Central memory CD8-positive, alpha-beta T cell (primary cell): ENCODE data around the gene CNTN6.

Source experiments
- ATAC-seq: fragments of 150-1000 bp; cut with Tn5 transposase; replicated peaks from 2 replicates; pipeline ENCODE4 v1.10.0; 2022; ENCODE audit warnings: mild to moderate bottlenecking, moderate FRiP score, moderate number of reproducible peaks; ENCODE audit not compliant: poor library complexity, severe bottlenecking; ENCODE audit errors: extremely low read depth
- DNase-seq, 2 donors: peaks; one replicate each; pipeline ENCODE4 v3.0.0; 2021; ENCODE audit warnings: low spot score in 2 of 2
- H3K27ac Mint-ChIP-seq: one replicate; pipeline ENCODE4 v1.8.0; 2022; ENCODE audit warnings: low read depth, mild to moderate bottlenecking, moderate library complexity, mixed read lengths
- H3K27me3 Mint-ChIP-seq: one replicate; pipeline ENCODE4 v1.8.0; 2022; ENCODE audit warnings: mixed read lengths
- H3K36me3 Mint-ChIP-seq: one replicate; pipeline ENCODE4 v1.8.0; 2022; ENCODE audit warnings: mild to moderate bottlenecking, moderate library complexity, mixed read lengths; ENCODE audit not compliant: insufficient read depth
- H3K4me1 Mint-ChIP-seq: one replicate; pipeline ENCODE4 v1.8.0; 2022; ENCODE audit warnings: mixed read lengths
- H3K4me3 Mint-ChIP-seq: one replicate; pipeline ENCODE4 v1.8.0; 2022; ENCODE audit warnings: mild to moderate bottlenecking, moderate library complexity, mixed read lengths
- H3K9me3 Mint-ChIP-seq: one replicate; pipeline ENCODE4 v1.8.0; 2022; ENCODE audit warnings: mixed read lengths

CNTN6 gene

DNA sequence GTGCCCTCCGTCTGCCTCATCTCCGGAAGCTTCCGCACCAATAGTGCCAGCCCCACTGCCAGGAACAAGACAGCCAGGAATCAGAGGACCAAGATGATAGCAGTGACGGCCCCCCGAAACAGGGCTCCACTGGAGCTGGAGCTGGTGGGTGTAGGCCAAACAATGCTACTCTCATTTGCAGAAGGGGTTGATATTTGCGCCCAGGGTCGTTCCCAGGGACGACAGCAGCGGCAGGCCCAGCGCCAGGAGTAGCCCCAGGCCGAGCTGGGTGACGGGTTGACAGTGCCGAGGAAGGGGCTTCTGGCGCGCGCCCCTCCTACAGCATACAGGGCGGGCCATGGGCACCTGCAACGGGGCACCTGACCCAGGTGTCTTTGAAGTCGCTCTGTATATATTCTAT is 301.4 kb downstream of the CNTN6 start:
- Mint-ChIP-seq H3K4me3 (no peak overlapping the region), H3K27ac (no peak overlapping the region), H3K9me3 (peaks cover 10% of the 10 kb centered on the region), H3K4me1 (no peaks in the 10 kb centered on the region), H3K27me3 (no peaks in the 10 kb centered on the region), H3K36me3 (peaks cover 2% of the 10 kb centered on the region)
- ATAC-seq (no peak), DNase-seq (no peak)

GRCh38 chr3:1400571-1400970 is 307.7 kb downstream of the CNTN6 start:
- no peak for ATAC-seq

GRCh38 chr3:1404270-1404962 is 311.6 kb downstream of the CNTN6 start:
- Mint-ChIP-seq H3K27ac (no peak overlapping the region), H3K9me3 (peaks cover 13% of the 10 kb centered on the region), H3K27me3 (no peaks in the 10 kb centered on the region), H3K36me3 (no peaks in the 10 kb centered on the region), H3K4me3 (no peak overlapping the region), H3K4me1 (no peaks in the 10 kb centered on the region)
- ATAC-seq (no peak), DNase-seq (no peak)

More at GRCh38 chr3:1400571-1400970, 307.7 kb downstream of the CNTN6 start:
- no peak overlapping the region for H3K27ac Mint-ChIP-seq
- no peak for DNase-seq
- H3K4me1 Mint-ChIP-seq: no peaks in the 10 kb centered on the region
- H3K4me3 Mint-ChIP-seq: no peak overlapping the region
- H3K36me3 Mint-ChIP-seq: no peaks in the 10 kb centered on the region
- peaks cover 10% of the 10 kb centered on the region for H3K9me3 Mint-ChIP-seq
- no peaks in the 10 kb centered on the region for H3K27me3 Mint-ChIP-seq

GRCh38 chr3:1406250-1406649 is 313.4 kb downstream of the CNTN6 start:
- Mint-ChIP-seq H3K9me3 (peaks cover 9% of the 10 kb centered on the region), H3K4me1 (no peaks in the 10 kb centered on the region), H3K36me3 (no peaks in the 10 kb centered on the region), H3K27ac (no peak overlapping the region), H3K27me3 (no peaks in the 10 kb centered on the region), H3K4me3 (no peak overlapping the region)
- ATAC-seq (no peak), DNase-seq (no peak)

GRCh38 chr3:1421577-1421976 is 328.8 kb downstream of the CNTN6 start:
- H3K4me1 Mint-ChIP-seq: no peaks in the 10 kb centered on the region
- peaks cover 36% of the 10 kb centered on the region for H3K9me3 Mint-ChIP-seq
- ATAC-seq (no peak), DNase-seq (no peak)
- no peak overlapping the region for H3K27ac Mint-ChIP-seq
- H3K36me3 Mint-ChIP-seq: no peaks in the 10 kb centered on the region
- no peaks in the 10 kb centered on the region for H3K27me3 Mint-ChIP-seq
- no peak overlapping the region for H3K4me3 Mint-ChIP-seq

DNA sequence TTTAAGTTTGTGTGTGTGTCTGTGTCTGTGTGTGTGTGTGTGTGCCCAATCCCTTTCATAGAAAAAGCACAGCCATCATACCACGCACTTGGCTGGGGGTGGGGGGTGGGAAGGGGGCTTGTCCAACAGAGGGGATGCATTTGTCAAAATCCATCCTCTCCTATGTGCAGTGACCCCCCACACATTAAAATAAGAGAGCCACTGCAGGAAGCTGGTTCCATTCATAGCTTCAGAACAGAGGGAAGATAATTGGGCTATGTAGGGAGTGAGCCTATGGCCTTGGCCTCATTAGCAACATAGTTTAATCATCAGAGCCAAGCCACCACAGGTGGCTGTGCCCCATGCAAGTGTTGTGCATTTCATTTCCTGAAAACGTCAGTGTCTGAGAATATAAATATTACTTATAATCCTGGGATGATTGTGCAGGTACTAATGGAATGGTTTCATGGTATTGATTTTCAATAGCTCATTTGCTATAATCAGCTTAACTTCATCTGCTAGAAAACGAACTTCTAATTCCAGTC is 330.8 kb downstream of the CNTN6 start:
- DNase-seq (no peak), ATAC-seq (no peak)
- Mint-ChIP-seq H3K27ac (no peak overlapping the region), H3K27me3 (no peaks in the 10 kb centered on the region), H3K9me3 (peaks cover 25% of the 10 kb centered on the region), H3K4me3 (no peak overlapping the region), H3K4me1 (no peaks in the 10 kb centered on the region), H3K36me3 (no peaks in the 10 kb centered on the region)

- Mint-ChIP-seq H3K27me3 (no peaks in the 10 kb centered on the region), H3K4me3 (no peak overlapping the region), H3K36me3 (no peaks in the 10 kb centered on the region), H3K9me3 (peaks cover 7% of the 10 kb centered on the region), H3K27ac (no peak overlapping the region), H3K4me1 (no peaks in the 10 kb centered on the region)
- DNase-seq: no peak
- no peak for ATAC-seq
These were observed 346.6 kb downstream of the CNTN6 start for GRCh38 chr3:1439395-1439794.

DNA sequence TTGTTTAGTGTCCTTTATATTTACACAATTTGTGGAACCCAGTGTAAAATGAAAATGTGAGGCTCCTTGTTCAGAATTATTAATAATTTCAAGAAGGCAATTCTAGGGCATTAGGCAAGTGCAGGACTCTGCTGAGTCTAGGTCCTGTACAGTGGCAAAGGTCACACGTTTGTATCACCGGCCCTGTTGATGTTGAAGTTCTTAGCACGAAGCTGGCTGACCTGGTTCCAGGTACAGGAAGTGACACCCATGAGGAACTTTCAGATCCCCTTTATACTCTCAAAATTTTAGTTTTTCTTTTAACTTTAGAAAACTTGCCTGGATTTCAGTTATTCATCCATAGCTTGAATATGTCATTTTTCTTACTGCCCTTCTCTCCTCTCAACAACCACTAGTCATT is 349.4 kb downstream of the CNTN6 start:
- Mint-ChIP-seq H3K4me3 (no peak overlapping the region), H3K9me3 (peaks cover 7% of the 10 kb centered on the region), H3K27me3 (no peaks in the 10 kb centered on the region), H3K4me1 (no peaks in the 10 kb centered on the region), H3K27ac (no peak overlapping the region), H3K36me3 (no peaks in the 10 kb centered on the region)
- ATAC-seq (no peak), DNase-seq (no peak)

GRCh38 chr3:1444195-1444594 is 351.4 kb downstream of the CNTN6 start:
- ATAC-seq (no peak), DNase-seq (no peak)
- no peak overlapping the region for H3K27ac Mint-ChIP-seq
- no peaks in the 10 kb centered on the region for H3K4me1 Mint-ChIP-seq
- H3K36me3 Mint-ChIP-seq: no peaks in the 10 kb centered on the region
- H3K4me3 Mint-ChIP-seq: no peak overlapping the region
- peaks cover 6% of the 10 kb centered on the region for H3K9me3 Mint-ChIP-seq
- no peaks in the 10 kb centered on the region for H3K27me3 Mint-ChIP-seq

GRCh38 chr3:1446531-1446930 is 353.7 kb downstream of the CNTN6 start:
- H3K4me3 Mint-ChIP-seq: no peak overlapping the region
- H3K27ac Mint-ChIP-seq: no peak overlapping the region
- H3K27me3 Mint-ChIP-seq: no peaks in the 10 kb centered on the region
- ATAC-seq (no peak), DNase-seq (no peak)
- H3K9me3 Mint-ChIP-seq: peaks cover under 1% of the 10 kb centered on the region
- H3K36me3 Mint-ChIP-seq: no peaks in the 10 kb centered on the region
- H3K4me1 Mint-ChIP-seq: no peaks in the 10 kb centered on the region

DNA sequence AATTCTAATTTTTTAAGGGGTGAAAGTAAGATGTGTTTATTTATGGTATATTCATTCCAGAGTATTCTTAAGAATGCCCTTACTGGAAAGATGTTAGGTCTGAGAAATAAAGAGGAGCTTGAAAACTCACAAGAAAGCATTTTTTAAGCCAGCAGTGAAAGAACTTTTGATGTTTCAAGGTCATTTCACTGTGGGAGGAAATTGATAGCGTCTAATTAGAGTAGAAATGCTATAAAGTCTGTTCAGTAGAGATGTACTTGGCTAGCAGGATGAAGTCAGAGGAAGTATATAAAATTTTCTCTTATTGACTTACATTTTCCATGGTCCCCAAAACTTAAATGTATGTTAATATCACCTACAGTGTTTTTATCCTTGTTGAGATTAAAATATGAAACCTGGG is 354.6 kb downstream of the CNTN6 start:
- Mint-ChIP-seq H3K4me1 (no peaks in the 10 kb centered on the region), H3K27ac (no peak overlapping the region), H3K9me3 (peaks cover 6% of the 10 kb centered on the region), H3K4me3 (no peak overlapping the region), H3K27me3 (no peaks in the 10 kb centered on the region), H3K36me3 (no peaks in the 10 kb centered on the region)
- no peak for DNase-seq
- ATAC-seq: no peak

DNA sequence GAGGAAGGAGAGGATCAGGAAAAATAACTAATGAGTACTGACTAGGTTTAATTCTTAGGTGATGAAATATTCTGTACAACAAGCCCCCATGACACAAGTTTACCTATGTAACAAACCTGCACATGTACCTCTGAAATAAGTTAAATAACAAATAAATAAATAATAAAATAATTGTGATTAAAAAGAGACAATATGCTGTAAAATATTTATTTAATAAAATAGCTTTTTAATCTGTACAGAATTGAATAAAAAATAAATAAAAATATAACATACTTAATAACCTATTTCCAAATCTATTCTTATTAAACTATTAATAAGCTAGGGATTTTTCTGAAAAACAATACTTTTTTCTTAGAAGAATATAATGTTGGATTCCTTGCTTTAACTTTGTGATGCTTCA is 355.6 kb downstream of the CNTN6 start:
- Mint-ChIP-seq H3K27ac (no peak overlapping the region), H3K4me1 (no peaks in the 10 kb centered on the region), H3K27me3 (no peaks in the 10 kb centered on the region), H3K9me3 (peaks cover 12% of the 10 kb centered on the region), H3K36me3 (no peaks in the 10 kb centered on the region), H3K4me3 (no peak overlapping the region)
- ATAC-seq: no peak
- DNase-seq: no peak
